ENCODE data around the gene LRRIQ1. TPM values are rescaled to one million over a fixed set of nuclear protein-coding genes. Genes with fewer than 3 reads are reported as not detected.

The LRRIQ1 gene
- total RNA-seq, 4 donors from 2014 or later = 1.3 to 6.8 (median 4.4) TPM

DNA sequence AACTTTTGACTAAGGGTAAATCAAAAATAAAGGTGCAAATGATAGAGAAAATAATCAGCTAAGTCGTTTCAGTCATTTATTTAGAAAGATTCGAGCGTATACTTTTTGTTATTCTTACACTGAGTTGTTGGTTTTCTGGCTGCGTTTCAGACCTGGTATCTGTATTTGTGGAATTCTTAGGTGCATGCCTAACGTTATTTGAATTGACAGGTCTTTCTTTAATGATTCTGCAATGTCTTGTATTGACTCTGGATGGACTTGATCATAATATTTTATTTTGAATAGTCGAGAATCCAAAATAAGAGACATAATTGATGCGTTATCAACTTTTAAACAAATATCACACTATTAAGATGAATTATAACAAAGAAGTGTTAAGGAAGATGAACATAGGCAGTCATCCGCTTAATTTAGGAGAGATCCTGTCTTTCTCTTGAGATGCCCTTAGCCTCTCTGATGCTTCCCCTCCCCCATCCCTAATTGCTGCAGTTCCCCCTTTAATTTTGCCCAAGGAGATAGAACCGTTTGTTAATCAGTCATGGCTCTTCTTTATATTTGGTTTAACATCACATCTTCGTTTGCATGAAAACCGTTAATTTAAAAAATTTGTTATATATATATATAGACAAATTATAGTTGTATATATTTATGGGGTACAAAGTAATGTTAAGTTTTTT is 245.6 kb downstream of the LRRIQ1 start:
- Histone ChIP-seq H3K27me3 (peaks cover 37% of the 10 kb centered on the region), H3K36me3 (no peaks in the 10 kb centered on the region), H3K4me3 (replicated peaks in 1 of 3) (no peak overlapping the region), H3K9me3 (no peaks in the 10 kb centered on the region), H3K27ac (no peak overlapping the region), H3K4me1 (peaks cover 11 to 19% of the 10 kb centered on the region in 2 donors)
- TF ChIP-seq POLR2A (IDR thresholded peaks at IDR 0.05) = no peak
- TF ChIP-seq, protein P1, sequence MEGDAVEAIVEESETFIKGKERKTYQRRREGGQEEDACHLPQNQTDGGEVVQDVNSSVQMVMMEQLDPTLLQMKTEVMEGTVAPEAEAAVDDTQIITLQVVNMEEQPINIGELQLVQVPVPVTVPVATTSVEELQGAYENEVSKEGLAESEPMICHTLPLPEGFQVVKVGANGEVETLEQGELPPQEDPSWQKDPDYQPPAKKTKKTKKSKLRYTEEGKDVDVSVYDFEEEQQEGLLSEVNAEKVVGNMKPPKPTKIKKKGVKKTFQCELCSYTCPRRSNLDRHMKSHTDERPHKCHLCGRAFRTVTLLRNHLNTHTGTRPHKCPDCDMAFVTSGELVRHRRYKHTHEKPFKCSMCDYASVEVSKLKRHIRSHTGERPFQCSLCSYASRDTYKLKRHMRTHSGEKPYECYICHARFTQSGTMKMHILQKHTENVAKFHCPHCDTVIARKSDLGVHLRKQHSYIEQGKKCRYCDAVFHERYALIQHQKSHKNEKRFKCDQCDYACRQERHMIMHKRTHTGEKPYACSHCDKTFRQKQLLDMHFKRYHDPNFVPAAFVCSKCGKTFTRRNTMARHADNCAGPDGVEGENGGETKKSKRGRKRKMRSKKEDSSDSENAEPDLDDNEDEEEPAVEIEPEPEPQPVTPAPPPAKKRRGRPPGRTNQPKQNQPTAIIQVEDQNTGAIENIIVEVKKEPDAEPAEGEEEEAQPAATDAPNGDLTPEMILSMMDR (IDR thresholded peaks at IDR 0.05) = no peak
- DNase-seq = no peak
- intact Hi-C loops (cut with DNase I) = no loop called here
- 12 to 13% methylated on average over 11 of the region's 11 CpGs for WGBS, 2 donors

DNA sequence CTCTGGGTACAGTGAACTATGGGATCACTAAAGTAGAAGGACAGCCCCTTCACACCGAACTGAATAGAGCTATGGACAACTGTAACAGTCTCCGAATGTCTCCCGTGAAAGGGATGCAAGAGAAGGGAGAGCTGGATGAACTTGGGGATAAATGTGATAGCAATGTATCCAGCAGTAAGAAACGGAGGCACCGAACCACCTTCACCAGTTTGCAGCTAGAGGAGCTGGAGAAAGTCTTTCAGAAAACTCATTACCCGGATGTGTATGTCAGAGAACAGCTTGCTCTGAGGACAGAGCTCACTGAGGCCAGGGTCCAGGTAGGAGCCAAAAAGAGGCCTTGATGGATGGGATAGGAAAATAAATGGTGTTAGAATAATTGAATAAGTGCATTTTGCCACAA is 247.4 kb downstream of the LRRIQ1 start:
- H3K27ac ChIP-seq = no peak overlapping the region
- intact Hi-C loops (cut with DNase I) = no loop called here
- peaks cover 29% of the 10 kb centered on the region for H3K27me3 ChIP-seq
- WGBS, 2 donors = 57 to 62% methylated on average over 6 of the region's 6 CpGs
- no peak for TF ChIP-seq POLR2A (IDR thresholded peaks at IDR 0.05)
- TF ChIP-seq, protein P1 (IDR thresholded peaks at IDR 0.05) = no peak
- H3K36me3 ChIP-seq = no peaks in the 10 kb centered on the region
- DNase-seq = no peak
- H3K4me3 ChIP-seq (replicated peaks in 1 of 3) = no peak overlapping the region
- no peaks in the 10 kb centered on the region for H3K9me3 ChIP-seq
- peaks cover 11 to 19% of the 10 kb centered on the region in 2 donors for H3K4me1 ChIP-seq

Other genes starting within 250 kb of the LRRIQ1 start
- gene SLC6A15, start 123.6 kb upstream of the LRRIQ1 start, total RNA-seq = 1 to 10 TPM in 3 of 4 donors, under 1 TPM in 1; 0.89 to 4.0 (median 1.6) TPM
- gene TSPAN19, start 74 bp upstream of the LRRIQ1 start, total RNA-seq = under 1 TPM in 2 of 4 donors, not detected in 2; 0.27 to 0.56 TPM
- gene ALX1, start 243.9 kb downstream of the LRRIQ1 start, total RNA-seq = 1 to 10 TPM in 1 of 4 donors, not detected in 3; 1.1 TPM

Data from thyroid gland (tissue), 4 donors.